NOMO-1 treated with dmso at 0.1 percent for 144 hours (cell line): ENCODE results near the gene FAM163B.

ENCODE experiments used
- DNase-seq: peaks from one replicate; lab custom pipeline; 2025; ENCODE audit not compliant: unreplicated experiment; lab: John Stamatoyannopoulos, UW

The FAM163B gene

DNA sequence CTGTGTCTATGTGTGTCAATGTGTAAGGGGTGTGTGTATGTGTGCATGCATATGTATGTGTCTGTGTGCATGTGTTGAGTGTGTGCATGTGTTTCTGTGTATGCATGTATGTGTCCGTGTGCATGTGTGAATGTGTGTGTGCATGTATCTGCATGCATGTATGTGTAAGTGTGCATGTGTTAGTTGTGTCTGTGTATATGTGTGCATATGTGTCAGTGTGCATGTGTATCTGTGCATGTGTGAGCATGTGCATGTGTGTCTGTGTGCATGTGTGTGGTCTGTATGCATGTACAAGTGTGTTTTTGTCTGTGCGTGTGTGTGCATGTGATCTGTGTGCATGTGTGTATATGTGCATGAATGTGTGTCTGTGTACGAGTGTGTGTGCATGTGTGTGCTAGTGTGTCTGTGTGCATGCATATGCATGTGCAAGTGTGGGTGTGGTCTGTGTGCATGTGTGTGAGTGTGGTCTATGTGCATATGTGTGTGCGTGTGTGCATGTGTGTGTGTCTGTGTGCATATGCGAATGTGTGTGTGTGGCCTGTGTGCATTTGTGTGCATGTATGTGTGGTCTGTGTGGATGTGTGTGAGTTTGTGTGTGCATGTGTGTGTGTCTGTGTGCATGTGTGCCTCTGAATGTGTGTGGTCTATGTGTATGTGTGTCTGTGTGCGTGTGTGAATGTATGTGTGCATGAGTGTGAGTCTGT, 9.6 kb downstream of the FAM163B start:
- no peak for DNase-seq

DNA sequence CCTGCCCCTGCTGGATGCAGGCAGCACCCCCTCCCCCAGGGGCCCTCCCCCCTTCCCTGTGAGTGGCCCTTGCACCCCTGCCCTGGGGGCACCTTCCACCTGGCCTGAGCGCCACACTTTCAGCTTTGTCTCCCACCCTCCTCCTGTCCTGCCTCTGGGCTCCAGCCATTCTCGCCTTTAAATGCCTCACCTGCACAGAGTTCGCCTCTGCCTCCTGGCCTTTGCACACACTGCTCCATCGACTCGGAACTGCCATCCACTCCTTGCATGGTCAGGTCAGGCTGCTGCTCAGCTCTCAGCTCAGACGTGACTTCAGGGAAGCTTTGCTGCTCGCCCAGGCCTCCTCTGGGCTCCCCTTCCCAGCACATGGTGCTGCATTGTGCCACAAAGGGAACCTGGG, 10.2 kb downstream of the FAM163B start:
- DNase-seq, result no peak

GRCh38 chr9:133597316-133597957, 11.8 kb downstream of the FAM163B start:
- no peak for DNase-seq

GRCh38 chr9:133595910-133596309, 13.3 kb downstream of the FAM163B start:
- no peak for DNase-seq

GRCh38 chr9:133594310-133594709, 14.9 kb downstream of the FAM163B start:
- no peak for DNase-seq

GRCh38 chr9:133593587-133594253, 15.5 kb downstream of the FAM163B start:
- no peak for DNase-seq

GRCh38 chr9:133592731-133593409, 16.3 kb downstream of the FAM163B start:
- no peak for DNase-seq

GRCh38 chr9:133591985-133592384, 17.2 kb downstream of the FAM163B start:
- no peak for DNase-seq

- no peak for DNase-seq
Measured at GRCh38 chr9:133591116-133591910, 17.9 kb downstream of the FAM163B start.

- no peak for DNase-seq
Measured at GRCh38 chr9:133590231-133590855, 18.8 kb downstream of the FAM163B start.

- no peak for DNase-seq
Measured at GRCh38 chr9:133589454-133590227, 19.5 kb downstream of the FAM163B start.

- DNase-seq, result no peak
Measured at GRCh38 chr9:133587466-133587865, 21.7 kb downstream of the FAM163B start.

DNA sequence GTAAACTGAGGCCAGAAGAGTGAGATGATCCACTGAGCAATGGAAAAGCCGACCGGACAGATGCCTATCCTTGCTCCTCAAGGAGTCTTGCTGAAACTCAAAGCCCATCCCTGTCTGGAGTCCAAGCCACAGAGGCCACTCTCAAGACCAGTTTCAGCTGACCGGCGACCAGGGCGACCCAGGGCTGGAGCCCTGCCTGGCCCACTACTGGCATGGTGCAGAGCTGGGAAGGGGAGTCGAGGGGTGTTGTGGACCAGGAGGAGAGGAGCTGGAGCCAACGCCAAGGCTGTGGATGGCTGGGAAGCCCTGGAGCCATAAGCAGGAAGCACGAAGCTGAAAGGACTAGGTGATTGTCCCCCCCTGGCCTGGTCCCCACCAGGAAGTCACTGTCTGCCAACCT, 22.1 kb downstream of the FAM163B start:
- no peak for DNase-seq

- DNase-seq, result no peak
Measured at GRCh38 chr9:133585481-133586351, 23.5 kb downstream of the FAM163B start.

- no peak for DNase-seq
Measured at GRCh38 chr9:133584559-133585476, 24.4 kb downstream of the FAM163B start.

- no peak for DNase-seq
Measured at GRCh38 chr9:133584167-133584558, 25.0 kb downstream of the FAM163B start.

GRCh38 chr9:133583586-133583985, 25.6 kb downstream of the FAM163B start:
- no peak for DNase-seq

GRCh38 chr9:133583111-133583510, 26.1 kb downstream of the FAM163B start:
- no peak for DNase-seq
